SKM-1 treated with dmso at 0.1 percent for 144 hours (cell line): ENCODE results near the gene REEP3.
"Not testable (repeated sequence)": the region's sequence is repeated elsewhere in the genome, so short reads cannot be mapped to it uniquely, and the experiment has no call there.

ENCODE experiments used
- DNase-seq: peaks from one replicate; lab custom pipeline; 2025; ENCODE audit not compliant: unreplicated experiment; lab: John Stamatoyannopoulos, UW

Gene REEP3

GRCh38 chr10:63661347-63661746 is 140.1 kb downstream of the REEP3 start:
- DNase-seq, result no peak

GRCh38 chr10:63664341-63664885 is 143.2 kb downstream of the REEP3 start:
- DNase-seq, result no peak

GRCh38 chr10:63665006-63665580 is 143.9 kb downstream of the REEP3 start:
- not testable (repeated sequence) for DNase-seq

- DNase-seq, result no peak
Observed at GRCh38 chr10:63665670-63666134, 144.5 kb downstream of the REEP3 start.

- no peak for DNase-seq
Observed at GRCh38 chr10:63666836-63667383, 145.7 kb downstream of the REEP3 start.

GRCh38 chr10:63667596-63668480 is 146.6 kb downstream of the REEP3 start:
- DNase-seq, result no peak

- DNase-seq, result no peak
Observed at GRCh38 chr10:63670291-63670898, 149.2 kb downstream of the REEP3 start.

GRCh38 chr10:63671317-63671937 is 150.2 kb downstream of the REEP3 start:
- no peak for DNase-seq

GRCh38 chr10:63672491-63672890 is 151.3 kb downstream of the REEP3 start:
- no peak for DNase-seq

- DNase-seq, result no peak
Observed at GRCh38 chr10:63673246-63673645, 152.0 kb downstream of the REEP3 start.

GRCh38 chr10:63673846-63674245 is 152.6 kb downstream of the REEP3 start:
- DNase-seq, result no peak
